SKM-1 (cell line): ENCODE results near the gene MIF4GD.

Source experiments
- DNase-seq: peaks from one replicate; lab custom pipeline; 2025; ENCODE audit not compliant: unreplicated experiment; lab: John Stamatoyannopoulos, UW

MIF4GD gene

DNA sequence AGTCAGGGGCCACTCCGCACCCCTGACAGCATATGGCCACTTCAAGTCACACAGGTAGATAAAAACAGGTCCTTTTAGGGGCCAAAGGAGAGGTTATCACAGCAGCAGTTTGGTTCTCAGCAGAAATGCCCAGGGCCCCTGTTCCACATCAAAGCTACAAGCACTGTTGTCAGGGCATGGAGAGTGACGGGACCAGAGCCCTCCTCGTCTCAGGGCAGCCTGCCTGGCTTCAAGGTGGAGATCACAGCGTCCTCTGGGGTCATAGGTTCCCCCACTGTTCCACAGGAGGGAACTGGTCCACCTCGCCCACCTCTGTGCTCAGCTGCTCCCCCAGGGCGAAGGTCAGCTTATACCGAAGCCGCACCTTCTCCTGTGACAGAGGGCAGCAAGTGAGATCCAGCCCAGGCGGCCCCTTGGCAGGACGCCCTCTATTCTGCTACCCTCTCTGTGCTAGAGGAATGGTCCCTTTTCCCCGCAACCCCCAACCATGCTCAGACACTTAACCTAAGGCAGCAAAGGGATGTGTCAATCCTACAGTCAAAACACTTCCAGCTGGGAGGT lies 32.9 kb downstream of the MIF4GD start:
- DNase-seq = no peak

DNA sequence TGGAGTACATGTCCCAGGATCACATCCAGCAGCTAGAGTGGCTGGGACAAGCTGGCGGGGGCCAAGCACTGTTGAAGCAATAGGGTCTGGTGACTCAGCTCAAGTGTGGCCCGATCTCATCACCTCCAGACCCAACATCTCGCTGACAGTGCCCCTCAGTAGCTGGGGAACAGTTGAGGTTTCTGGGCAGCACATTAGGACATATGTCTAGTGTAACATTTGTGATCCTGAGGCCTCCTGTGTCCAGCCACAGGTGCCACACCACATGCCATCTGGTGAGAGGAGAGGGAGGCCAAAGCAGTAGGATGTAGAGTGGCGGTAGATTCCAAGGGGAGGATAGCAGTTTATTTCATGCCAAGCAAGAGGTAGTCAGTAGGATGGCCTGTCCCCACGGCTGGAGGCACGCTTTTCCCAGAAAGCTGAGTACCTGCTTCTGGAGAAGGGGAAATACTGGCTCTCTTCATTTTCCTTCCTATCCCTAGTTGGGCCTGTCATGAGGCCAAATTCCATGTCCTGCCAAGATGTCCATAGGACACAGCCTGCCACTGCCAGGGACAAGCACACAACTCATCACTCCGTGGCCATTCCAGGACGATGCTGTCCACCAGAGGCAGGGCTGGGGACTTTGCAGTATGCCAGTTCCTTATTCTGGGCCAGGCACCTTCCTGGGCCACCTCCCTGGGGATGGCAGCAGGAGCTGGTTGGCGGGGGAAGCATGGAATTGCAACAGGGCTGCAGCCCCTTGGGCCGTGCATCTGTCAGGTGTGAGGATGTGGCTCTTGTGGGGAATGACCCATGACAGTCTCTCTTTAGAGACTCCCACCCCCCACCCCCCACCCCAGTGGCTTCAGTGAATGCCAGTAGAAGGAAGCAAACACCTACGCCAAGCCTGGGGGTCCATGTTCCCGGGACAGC lies 33.7 kb downstream of the MIF4GD start:
- DNase-seq = no peak

DNA sequence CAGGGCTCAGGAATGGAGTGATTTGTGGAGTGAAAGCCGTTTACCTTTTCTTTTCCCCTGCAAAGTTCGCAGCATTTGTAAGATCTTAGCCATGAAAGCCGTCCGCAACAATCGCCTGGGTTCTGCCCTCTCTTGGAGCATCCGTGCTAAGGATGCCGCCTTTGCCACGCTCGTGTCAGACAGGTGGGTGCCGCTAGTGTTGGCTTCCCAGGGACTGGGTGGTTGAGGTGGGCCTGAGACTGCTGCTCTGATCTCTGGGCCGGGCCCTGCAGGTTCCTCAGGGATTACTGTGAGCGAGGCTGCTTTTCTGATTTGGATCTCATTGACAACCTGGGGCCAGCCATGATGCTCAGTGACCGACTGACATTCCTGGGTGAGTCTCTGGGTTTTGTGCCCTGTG lies 38.2 kb downstream of the MIF4GD start:
- no peak for DNase-seq

DNA sequence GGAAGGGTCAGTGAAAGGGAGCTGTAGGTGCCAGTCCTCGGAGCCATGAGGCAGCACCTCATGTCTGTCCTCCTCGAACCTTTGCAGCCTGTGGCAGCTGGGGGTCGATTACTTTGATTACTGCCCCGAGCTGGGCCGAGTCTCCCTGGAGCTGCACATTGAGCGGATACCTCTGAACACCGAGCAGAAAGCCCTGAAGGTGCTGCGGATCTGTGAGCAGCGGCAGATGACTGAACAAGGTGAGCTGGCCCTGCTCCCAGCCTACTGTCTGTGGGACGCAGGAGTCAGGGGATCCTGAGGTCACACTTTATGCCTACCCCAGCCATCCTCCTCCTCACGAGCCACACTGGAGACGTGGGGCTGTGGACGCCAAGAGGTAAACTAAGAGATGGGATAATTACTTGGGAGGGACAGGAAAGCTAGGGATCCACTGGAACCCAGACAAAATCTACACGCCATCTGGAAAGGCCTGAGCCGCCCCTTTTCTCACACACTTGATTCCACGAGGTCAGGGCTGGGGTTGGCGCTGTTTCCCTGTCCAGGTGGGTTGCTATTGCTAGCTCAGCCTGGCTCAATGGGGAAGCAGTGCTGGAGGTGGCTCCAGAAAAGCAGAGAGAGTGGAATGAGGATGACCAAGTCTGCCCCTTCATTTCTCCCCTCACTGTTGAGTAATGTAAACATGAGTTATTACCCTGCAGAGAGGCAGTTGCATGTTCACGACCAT lies 39.1 kb downstream of the MIF4GD start:
- DNase-seq = no peak

DNA sequence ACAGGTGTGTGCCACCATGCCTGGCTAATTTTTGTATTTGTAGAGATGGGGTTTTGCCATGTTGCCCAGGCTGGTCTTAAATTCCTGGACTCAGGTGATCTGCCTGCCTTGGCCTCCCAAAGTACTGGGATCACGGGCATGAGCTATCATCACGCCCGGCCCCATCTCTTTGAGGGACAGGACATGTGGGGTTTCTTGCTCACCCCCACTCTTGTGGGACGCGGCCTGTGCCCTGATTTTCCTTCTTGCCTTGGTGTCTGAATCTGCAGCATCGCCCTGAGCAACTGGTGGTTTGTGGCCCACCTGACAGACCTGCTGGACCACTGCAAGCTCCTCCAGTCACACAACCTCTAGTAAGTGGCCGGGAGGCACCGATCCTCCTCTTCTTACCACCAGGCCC lies 40.0 kb downstream of the MIF4GD start:
- no peak for DNase-seq

DNA sequence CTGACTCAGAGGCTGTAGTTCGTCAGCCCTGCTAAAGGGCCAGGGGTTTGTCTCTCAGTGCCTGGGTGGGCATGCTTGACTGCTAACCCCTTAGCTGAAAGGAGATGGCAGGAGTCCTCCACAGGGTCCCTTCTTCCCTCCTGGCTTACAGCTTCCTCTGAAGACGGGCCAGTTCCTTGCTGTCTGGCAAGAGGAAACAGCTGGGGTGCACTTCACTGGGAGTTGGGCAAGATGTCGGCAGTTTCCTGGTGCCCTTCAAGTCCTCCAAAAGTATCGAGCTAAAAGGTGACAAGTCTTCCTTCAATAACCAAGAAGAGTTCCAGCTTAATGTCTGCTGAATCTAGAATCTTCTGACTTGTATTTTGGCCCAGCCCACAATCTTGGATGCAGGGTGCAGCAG lies 42.2 kb downstream of the MIF4GD start:
- peak; percentile 29 for DNase-seq

DNA sequence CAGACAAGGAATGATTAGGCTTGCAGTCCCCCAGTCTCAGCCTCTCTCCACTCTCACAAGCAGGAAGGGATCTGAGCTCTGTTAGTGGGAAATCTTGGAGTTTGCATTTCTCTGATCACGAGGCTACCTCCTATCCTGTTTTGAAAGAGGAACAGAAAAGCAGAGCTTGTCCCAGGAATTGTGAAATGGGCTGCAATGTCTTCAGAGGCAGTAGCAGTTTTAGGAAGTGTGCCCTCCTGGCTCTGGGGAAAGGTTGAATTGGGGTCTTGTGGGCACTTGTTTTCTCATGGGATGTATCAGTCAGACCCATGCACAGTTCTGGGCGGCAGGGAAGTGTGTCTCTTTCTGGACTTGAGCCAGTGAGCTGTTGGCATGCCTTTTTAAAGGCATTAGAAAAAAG lies 42.7 kb downstream of the MIF4GD start:
- DNase-seq = peak; percentile 70

DNA sequence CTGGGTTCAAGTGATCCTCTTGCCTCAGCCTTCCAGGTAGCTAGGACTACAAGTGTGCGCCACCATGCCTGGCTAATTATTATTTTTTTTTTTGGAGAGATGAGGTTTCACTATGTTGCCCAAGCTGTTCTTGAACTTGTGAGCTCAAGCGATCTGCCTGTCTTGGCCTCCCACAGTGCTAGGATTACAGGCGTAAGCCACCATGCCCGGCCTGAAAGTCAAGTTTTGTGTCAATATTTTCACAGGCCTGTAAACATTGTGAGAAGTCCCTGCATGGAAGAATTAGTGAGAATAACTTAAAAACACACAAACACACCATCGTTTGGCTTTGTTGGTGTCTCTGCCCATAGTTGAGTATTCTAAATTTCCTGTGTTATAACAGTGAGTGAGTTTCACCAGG lies 43.3 kb downstream of the MIF4GD start:
- no peak for DNase-seq

DNA sequence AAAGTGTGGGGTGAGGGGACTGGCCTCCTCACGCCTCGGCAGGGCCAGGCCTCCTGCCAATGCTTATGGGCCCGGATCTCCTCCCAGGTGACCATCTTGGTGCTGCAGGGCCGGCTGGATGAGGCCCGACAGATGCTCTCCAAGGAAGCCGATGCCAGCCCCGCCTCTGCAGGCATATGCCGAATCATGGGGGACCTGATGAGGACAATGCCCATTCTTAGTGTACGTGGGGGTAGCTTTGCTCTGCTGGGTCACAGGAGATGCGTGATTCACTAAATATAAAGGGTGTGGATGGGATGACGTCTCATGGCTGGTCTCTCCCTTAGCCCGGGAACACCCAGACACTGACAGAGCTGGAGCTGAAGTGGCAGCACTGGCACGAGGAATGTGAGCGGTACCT lies 46.0 kb downstream of the MIF4GD start:
- no peak for DNase-seq

DNA sequence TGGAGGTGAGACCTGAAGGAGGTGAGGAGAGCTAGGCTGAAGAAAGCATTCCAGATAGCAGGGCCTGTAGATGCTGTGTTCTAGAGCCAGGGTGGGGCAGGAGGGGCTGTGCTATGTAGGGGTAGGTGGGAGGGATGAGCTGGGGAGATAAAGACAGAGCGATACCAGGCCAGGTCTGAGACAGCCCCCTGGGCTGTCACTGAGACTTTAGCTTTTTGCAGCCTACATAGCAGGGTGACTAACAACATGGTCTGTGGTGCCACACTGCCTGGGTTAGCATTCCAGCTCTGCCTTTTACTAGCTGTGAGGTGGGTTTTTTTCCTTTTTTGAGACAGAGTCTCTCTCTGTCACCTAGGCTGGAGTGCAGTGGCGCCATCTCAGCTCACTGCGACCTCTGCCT lies 51.2 kb downstream of the MIF4GD start:
- no peak for DNase-seq

DNA sequence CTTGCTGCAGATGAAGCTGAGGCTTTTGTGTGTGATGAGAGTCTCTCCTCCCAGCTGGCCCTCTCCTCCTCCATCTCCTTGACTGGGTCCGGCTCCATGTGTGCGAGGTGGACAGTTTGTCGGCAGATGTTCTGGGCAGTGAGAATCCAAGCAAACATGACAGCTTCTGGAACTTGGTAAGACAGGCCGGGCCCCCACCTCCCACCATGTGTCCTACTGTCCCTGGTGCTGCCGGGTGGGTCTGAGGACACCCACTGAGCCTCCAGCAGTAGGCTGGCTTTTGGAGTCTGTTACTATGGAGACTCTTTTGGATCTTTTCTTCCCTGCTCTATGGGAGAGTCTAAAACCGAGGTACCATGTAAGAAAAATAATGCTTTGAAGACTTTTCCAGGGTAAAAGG lies 52.9 kb downstream of the MIF4GD start:
- no peak for DNase-seq
